BE2C (cell line): Measurements from ENCODE around the gene CPEB1.

Source experiments
- DNase-seq: peaks from one replicate; pipeline ENCODE4 v3.0.0-alpha.2; 2020
- H3K27me3 ChIP-seq: fragments of 250-450 bp; sonication (Bioruptor Pico); 2 replicates; pipeline ENCODE4 v1.5.1; 2020; ENCODE audit warnings: mild to moderate bottlenecking
- H3K36me3 ChIP-seq: fragments of 250-450 bp; sonication (Bioruptor Pico); 2 replicates; pipeline ENCODE4 v1.5.1; 2020; ENCODE audit warnings: mild to moderate bottlenecking
- H3K4me1 ChIP-seq: fragments of 250-450 bp; sonication (Bioruptor Pico); 2 replicates; pipeline ENCODE4 v1.5.1; 2020
- H3K4me3 ChIP-seq: 2 replicates; pipeline ENCODE4 v1.5.1; 2011; ENCODE audit warnings: low read depth, low read length
- H3K9me3 ChIP-seq: fragments of 250-450 bp; sonication (Bioruptor Pico); 2 replicates; pipeline ENCODE4 v1.5.1; 2020
- CTCF ChIP-seq: IDR thresholded peaks from 2 replicates; pipeline ENCODE4 v1.5.1; 2012; ENCODE audit warnings: mild to moderate bottlenecking, low read depth, low read length

Gene CPEB1

GRCh38 chr15:82545478-82545877 is 101.7 kb downstream of the CPEB1 start:
- DNase-seq, result no peak
- no peak for TF ChIP-seq CTCF
- Histone ChIP-seq H3K27me3 (no peaks in the 10 kb centered on the region), H3K4me3 (no peak overlapping the region), H3K9me3 (no peaks in the 10 kb centered on the region), H3K4me1 (no peaks in the 10 kb centered on the region), H3K36me3 (no peaks in the 10 kb centered on the region)

- TF ChIP-seq CTCF, result no peak
- no peaks in the 10 kb centered on the region for H3K9me3 ChIP-seq
- H3K4me1 ChIP-seq, result no peaks in the 10 kb centered on the region
- H3K27me3 ChIP-seq, result no peaks in the 10 kb centered on the region
- DNase-seq, result no peak
- H3K4me3 ChIP-seq, result no peak overlapping the region
- peaks cover under 1% of the 10 kb centered on the region; the same call in 1 of the 2 replicates for H3K36me3 ChIP-seq
Measured at GRCh38 chr15:82545002-82545401, 102.2 kb downstream of the CPEB1 start.

- no peak overlapping the region for H3K4me3 ChIP-seq
- H3K9me3 ChIP-seq, result no peaks in the 10 kb centered on the region
- no peaks in the 10 kb centered on the region for H3K27me3 ChIP-seq
- DNase-seq, result no peak
- H3K4me1 ChIP-seq, result no peaks in the 10 kb centered on the region
- peaks cover 6% of the 10 kb centered on the region for H3K36me3 ChIP-seq
- TF ChIP-seq CTCF, result no peak
Measured at GRCh38 chr15:82544431-82544830, 102.7 kb downstream of the CPEB1 start.

- no peak overlapping the region for H3K4me3 ChIP-seq
- no peaks in the 10 kb centered on the region for H3K27me3 ChIP-seq
- H3K4me1 ChIP-seq, result no peaks in the 10 kb centered on the region
- TF ChIP-seq CTCF, result no peak
- no peaks in the 10 kb centered on the region for H3K9me3 ChIP-seq
- DNase-seq, result no peak
- peaks cover 18% of the 10 kb centered on the region for H3K36me3 ChIP-seq
Measured at GRCh38 chr15:82543160-82543559, 104.0 kb downstream of the CPEB1 start.

DNA sequence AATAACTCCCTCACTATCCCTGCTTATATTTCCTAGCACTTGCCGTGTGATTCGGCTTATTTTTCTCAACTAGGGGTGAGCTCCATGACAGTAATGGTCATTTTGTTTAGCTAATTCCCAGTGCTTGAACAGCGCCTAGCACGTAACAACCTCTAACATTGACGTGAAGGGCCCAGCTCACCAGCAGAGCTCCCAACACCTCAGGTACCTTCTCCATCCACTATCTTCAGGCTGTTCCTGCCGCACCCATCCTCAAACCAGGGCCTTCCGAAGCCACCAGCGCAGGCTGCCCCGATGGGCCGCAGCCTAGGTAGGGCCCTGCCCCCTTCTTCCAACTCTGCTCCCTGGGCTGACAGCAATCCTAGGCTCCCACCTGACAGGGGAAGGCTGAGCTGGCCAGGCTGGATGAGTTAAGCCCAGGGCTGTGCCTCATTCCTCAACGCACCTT is 106.2 kb downstream of the CPEB1 start:
- no peaks in the 10 kb centered on the region for H3K9me3 ChIP-seq
- H3K27me3 ChIP-seq, result no peaks in the 10 kb centered on the region
- no peak for DNase-seq
- H3K4me3 ChIP-seq, result peak overlapping the region; percentile 99
- no peak for TF ChIP-seq CTCF
- no peaks in the 10 kb centered on the region for H3K4me1 ChIP-seq
- H3K36me3 ChIP-seq, result peaks cover 39% of the 10 kb centered on the region

- peak; percentile 96 for DNase-seq
Measured at GRCh38 chr15:82540055-82540983, 106.8 kb downstream of the CPEB1 start, which contains the start of gene RPS17. Gene RPS17 (minus strand): TSS chr15:82540457. CDS start chr15:82540428, 29 bp downstream.

More at GRCh38 chr15:82540055-82540983, 106.8 kb downstream of the CPEB1 start, which contains the start of gene RPS17:
- Histone ChIP-seq H3K4me3 (peak within 1 kb of the TSS; percentile 99), H3K27me3 (no peaks in the 10 kb centered on the region), H3K36me3 (peaks cover 46% of the 10 kb centered on the region), H3K9me3 (no peaks in the 10 kb centered on the region), H3K4me1 (no peaks in the 10 kb centered on the region)
- TF ChIP-seq CTCF, result peak; percentile 93
